ENCODE measurements around the gene APOA4.

DNA sequence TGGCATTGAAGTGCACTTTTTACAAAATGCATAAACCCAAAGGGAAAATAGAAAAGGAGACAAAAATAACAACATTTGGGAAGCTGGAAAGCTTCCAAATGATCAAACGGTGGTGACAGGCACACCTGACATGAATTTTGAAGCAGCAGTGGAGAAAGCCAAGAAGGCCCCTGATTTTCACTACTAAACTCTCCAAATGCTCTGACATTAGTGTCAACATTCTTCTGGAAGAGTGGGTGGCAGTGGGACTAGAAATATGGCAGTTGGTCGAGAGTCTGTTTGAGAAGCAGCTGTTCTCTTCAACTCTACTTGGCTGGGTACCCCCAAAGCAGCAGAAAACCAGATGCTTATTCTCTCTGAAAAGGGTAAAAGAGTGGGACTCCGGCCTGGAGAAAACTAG, 19.1 kb downstream of the APOA4 start:
- TF ChIP-seq CTCF (IDR thresholded peaks at IDR 0.05) (no peak), EZH2 (IDR thresholded peaks at IDR 0.05; ENCODE audit: borderline replicate concordance, insufficient read depth, low read depth, low read length, poor library complexity, severe bottlenecking) (no peak)
